Body of pancreas (tissue), 4 donors: ENCODE data around the gene MAML2. TPM values are rescaled to one million over a fixed set of nuclear protein-coding genes. Genes with fewer than 3 reads are reported as not detected.
A peak's percentile ranks its signal among the peaks of the same experiment; 100 is the strongest.

ENCODE experiments used
- ATAC-seq: fragments of 150-250 bp; one replicate; pipeline ENCODE4 v1.9.1; 2016
- DNase-seq, 4 donors: peaks; one replicate each; pipeline ENCODE4 v3.0.0-alpha.2; 2019
- H3K27ac ChIP-seq, 4 donors: fragments of 200-600 bp; sonication (generic); 1 replicate in 3 of 4; 2 replicates in 1 of 4; pipeline versions ENCODE4 v1.5.1 to v1.6.1; 2016 to 2019; ENCODE audit warnings: mild to moderate bottlenecking in 1 of 4, mixed read lengths in 1 of 4, moderate library complexity in 1 of 4
- H3K27me3 ChIP-seq, 2 donors: fragments of 200-600 bp; sonication (generic); one replicate each; pipeline ENCODE4 v1.6.0; 2016; ENCODE audit warnings: mild to moderate bottlenecking in 1 of 2
- H3K36me3 ChIP-seq, 2 donors: fragments of 200-600 bp; sonication (generic); replicated peaks in 1 of 2; 2 replicates each; pipeline ENCODE4 v1.5.1; 2016; ENCODE audit warnings: low read depth in 2 of 2; ENCODE audit not compliant: insufficient read depth in 1 of 2
- H3K4me1 ChIP-seq: fragments of 200-600 bp; sonication (generic); one replicate; pipeline ENCODE4 v1.6.0; 2016
- H3K4me3 ChIP-seq, 2 donors: fragments of 200-600 bp; sonication (generic); 1 replicate in 1 of 2; 2 replicates in 1 of 2; pipeline ENCODE4 v1.5.1; 2016 to 2019
- H3K9me3 ChIP-seq, 3 donors: fragments of 200-600 bp; sonication (generic); 1 replicate in 2 of 3; 2 replicates in 1 of 3; pipeline ENCODE4 v1.5.1; 2016
- POLR2A ChIP-seq, 3 donors: fragments of 450-650 bp; IDR thresholded peaks; one replicate each; pipeline ENCODE4 v1.6.1; 2016; ENCODE audit warnings: antibody characterized with exemption in 3 of 3, mild to moderate bottlenecking in 2 of 3
- WGBS, 2 donors: methylation state at CpG; one replicate each; pipeline ENCODE4 v1.1.5; 2017; 5-methylcytosine and 5-hydroxymethylcytosine counted together
- intact Hi-C: fragments of 100-400 bp; cut with DNase I; formaldehyde crosslinking; loops from one replicate; pipeline ENCODE4 v1.15.1; 2023
- total RNA-seq, 2 donors: library from RNA; depleted of rRNA; stranded (reverse); fragments of >200 nt; gene quantifications; one replicate each; pipeline ENCODE4 v1.1.0, GENCODE V29; 2016
- TF ChIP-seq, protein P1 (sequence below), 7 experiments: fragments of 450-650 bp in 4 of 7; fragments of 200-600 bp in 3 of 7; sonication (generic) in 3 of 7; IDR thresholded peaks; one replicate each; pipeline ENCODE4 v1.5.1; 2016 to 2019; ENCODE audit warnings: antibody characterized with exemption in 7 of 7

MAML2 gene
- total RNA-seq, 2 donors from 2014 or later: 7.9 to 9.9 TPM

DNA sequence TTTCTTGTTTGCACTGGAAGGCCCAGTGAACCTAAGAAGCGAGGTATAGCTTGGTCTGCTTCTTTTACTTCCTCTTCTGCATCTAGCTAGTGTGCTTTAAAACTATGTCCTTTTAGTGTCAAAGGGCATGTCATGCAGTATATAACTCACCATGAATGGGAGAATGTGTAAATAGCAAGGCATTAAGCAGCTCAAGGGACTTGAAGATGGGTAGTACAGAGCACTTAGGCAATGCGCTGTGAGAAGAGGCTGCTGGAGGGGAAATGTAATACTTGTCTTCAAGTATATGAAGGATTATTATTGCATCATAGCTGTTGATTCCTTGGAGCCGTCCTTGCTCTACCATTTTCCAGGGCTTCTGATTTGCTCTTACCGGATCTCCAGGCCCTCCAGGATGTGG is 7.6 kb downstream of the MAML2 start:
- ATAC-seq (no peak), DNase-seq (no peak)
- WGBS, 2 donors: 68 to 93% methylated on average over 4 of the region's 4 CpGs
- no peaks in the 10 kb centered on the region for H3K36me3 ChIP-seq
- H3K27ac ChIP-seq: no peak overlapping the region
- TF ChIP-seq, protein P1, sequence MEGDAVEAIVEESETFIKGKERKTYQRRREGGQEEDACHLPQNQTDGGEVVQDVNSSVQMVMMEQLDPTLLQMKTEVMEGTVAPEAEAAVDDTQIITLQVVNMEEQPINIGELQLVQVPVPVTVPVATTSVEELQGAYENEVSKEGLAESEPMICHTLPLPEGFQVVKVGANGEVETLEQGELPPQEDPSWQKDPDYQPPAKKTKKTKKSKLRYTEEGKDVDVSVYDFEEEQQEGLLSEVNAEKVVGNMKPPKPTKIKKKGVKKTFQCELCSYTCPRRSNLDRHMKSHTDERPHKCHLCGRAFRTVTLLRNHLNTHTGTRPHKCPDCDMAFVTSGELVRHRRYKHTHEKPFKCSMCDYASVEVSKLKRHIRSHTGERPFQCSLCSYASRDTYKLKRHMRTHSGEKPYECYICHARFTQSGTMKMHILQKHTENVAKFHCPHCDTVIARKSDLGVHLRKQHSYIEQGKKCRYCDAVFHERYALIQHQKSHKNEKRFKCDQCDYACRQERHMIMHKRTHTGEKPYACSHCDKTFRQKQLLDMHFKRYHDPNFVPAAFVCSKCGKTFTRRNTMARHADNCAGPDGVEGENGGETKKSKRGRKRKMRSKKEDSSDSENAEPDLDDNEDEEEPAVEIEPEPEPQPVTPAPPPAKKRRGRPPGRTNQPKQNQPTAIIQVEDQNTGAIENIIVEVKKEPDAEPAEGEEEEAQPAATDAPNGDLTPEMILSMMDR (IDR thresholded peaks at IDR 0.05): no peak
- no peak for TF ChIP-seq POLR2A (IDR thresholded peaks at IDR 0.05)
- peaks cover 43% of the 10 kb centered on the region for H3K4me1 ChIP-seq
- intact Hi-C loops: loop anchor here (10.0 kb wide), 1 partner anchor 51 kb away; no protein-coding TSS in a partner anchor
- H3K9me3 ChIP-seq: no peaks in the 10 kb centered on the region
- H3K27me3 ChIP-seq: no peaks in the 10 kb centered on the region
- H3K4me3 ChIP-seq: no peak overlapping the region

DNA sequence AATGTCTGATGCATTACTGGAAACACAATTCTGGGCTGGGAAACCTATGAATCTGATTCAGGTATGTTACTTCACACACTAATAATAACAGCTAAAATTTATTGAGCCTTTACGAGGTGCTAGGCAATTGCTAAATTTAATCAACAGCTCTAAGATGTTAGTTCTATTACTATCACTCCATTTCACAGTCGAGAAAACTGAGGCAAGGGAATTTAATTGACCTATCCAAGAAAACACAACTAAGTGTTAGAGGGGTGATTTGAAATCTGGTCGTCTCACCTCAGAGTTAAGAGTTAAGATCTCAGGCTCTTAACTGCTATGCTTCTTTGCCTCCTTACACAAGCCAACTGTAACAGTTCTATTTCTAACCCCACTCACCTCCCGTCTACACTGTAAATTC is 8.8 kb downstream of the MAML2 start:
- H3K4me1 ChIP-seq: peaks cover 32% of the 10 kb centered on the region
- no peak for TF ChIP-seq POLR2A (IDR thresholded peaks at IDR 0.05)
- TF ChIP-seq, protein P1 (IDR thresholded peaks at IDR 0.05): no peak
- no peak overlapping the region for H3K4me3 ChIP-seq
- no peaks in the 10 kb centered on the region for H3K9me3 ChIP-seq
- no peaks in the 10 kb centered on the region for H3K27me3 ChIP-seq
- 59 to 68% methylated on average over 4 of the region's 4 CpGs for WGBS, 2 donors
- H3K27ac ChIP-seq: no peak overlapping the region
- ATAC-seq (no peak), DNase-seq (no peak)
- intact Hi-C loops: loop anchor here (10.0 kb wide), 1 partner anchor 49 kb away; no protein-coding TSS in a partner anchor
- H3K36me3 ChIP-seq: no peaks in the 10 kb centered on the region

DNA sequence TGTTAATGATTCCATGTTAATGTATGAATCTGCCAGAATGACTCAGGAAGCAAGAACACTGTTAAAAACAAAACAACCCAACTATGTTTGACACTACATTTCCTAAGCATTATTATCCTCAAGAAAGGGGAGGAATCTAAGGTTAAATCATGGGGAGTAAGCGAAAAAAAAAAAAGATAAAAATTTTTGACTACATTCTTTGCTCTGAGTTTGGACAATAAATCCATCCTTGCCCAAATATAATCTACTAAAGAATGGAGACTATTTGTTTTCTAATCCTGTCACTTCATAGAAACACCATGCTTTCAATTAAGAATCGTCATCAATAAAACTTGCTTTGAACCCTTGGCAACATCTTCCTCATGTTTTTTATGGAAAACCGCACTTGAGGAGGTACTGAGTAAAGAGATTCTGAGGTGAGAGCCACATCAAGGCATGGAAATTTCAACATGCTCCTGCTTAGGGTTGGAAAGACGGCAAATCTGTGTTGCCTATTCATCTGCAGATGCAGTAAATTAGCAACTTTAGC is 9.7 kb downstream of the MAML2 start:
- 69 to 77% methylated on average over 4 of the region's 4 CpGs for WGBS, 2 donors
- no peak for DNase-seq
- Histone ChIP-seq H3K27me3 (no peaks in the 10 kb centered on the region), H3K27ac (peak overlapping the region in 2 of 4 donors; percentile 30 to 41), H3K4me3 (no peak overlapping the region), H3K4me1 (peaks cover 22% of the 10 kb centered on the region), H3K9me3 (no peaks in the 10 kb centered on the region), H3K36me3 (no peaks in the 10 kb centered on the region)
- intact Hi-C loops: loop anchor here (10.0 kb wide), 1 partner anchor 48 kb away; no protein-coding TSS in a partner anchor
- ATAC-seq: no peak
- TF ChIP-seq POLR2A (IDR thresholded peaks at IDR 0.05): no peak
- TF ChIP-seq, protein P1 (IDR thresholded peaks at IDR 0.05): no peak

DNA sequence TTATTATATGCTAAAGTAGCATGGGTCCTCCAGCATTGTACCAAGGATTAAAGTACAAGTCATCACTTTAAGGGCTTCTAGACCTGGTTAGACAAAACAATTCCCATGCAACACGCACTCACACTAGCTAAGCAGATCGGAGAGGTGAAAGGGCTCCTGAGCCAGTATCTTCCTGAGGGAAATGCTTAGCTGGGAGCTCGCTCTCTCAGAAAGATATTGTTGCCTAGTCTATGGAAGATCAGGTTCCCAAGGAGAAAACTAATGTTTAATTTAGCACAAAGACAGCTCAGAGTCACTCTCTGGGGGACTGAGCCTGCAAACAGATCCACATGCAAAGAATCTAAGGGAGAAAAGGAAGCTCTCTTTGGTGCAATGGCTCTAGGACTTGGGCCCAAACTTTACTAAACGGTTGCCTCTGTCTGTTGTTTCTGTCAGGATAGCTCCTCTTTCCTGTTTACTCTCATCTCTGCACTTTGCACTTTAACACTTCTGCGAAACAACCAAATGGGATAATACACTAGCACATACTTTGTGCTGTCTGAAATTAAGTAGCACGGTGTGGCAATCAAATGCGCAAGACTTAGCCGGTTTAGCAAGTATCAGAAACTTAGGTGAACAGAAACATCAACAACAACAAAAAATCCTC is 10.7 kb downstream of the MAML2 start:
- H3K9me3 ChIP-seq: no peaks in the 10 kb centered on the region
- peaks cover 12% of the 10 kb centered on the region for H3K4me1 ChIP-seq
- H3K27me3 ChIP-seq: no peaks in the 10 kb centered on the region
- intact Hi-C loops: loop anchor here (10.0 kb wide), 1 partner anchor 47 kb away; no protein-coding TSS in a partner anchor
- H3K27ac ChIP-seq: peak overlapping the region in 2 of 4 donors; percentile 30 to 41
- WGBS, 2 donors: 47 to 56% methylated on average over 8 of the region's 8 CpGs
- H3K4me3 ChIP-seq: no peak overlapping the region
- no peaks in the 10 kb centered on the region for H3K36me3 ChIP-seq
- no peak for TF ChIP-seq POLR2A (IDR thresholded peaks at IDR 0.05)
- TF ChIP-seq, protein P1 (IDR thresholded peaks at IDR 0.05): no peak
- DNase-seq (no peak), ATAC-seq (no peak)
